SK-N-SH (cell line): Measurements from ENCODE around the gene KCND3. TPM values are rescaled to one million over a fixed set of nuclear protein-coding genes. Genes with fewer than 3 reads are reported as not detected.

ENCODE experiments used
- CTCF ChIA-PET: fragments of 300-600, 350-600 bp; formaldehyde crosslinking; extraction: SDS; loops from one replicate; lab custom pipeline; 2021; lab: Yijun Ruan, JAX
- POLR2A ChIA-PET: fragments of 350-600 bp; sonication (Branson Sonifier 250); formaldehyde crosslinking; extraction: SDS; loops from one replicate; lab custom pipeline; 2020; ENCODE audit warnings: antibody characterized with exemption, inconsistent platforms; lab: Yijun Ruan, JAX
- DNase-seq: peaks from one replicate; pipeline ENCODE4 v3.0.0; 2012
- H2AFZ ChIP-seq: fragments of 200-600 bp; sonication (generic); 2 replicates; pipeline ENCODE4 v1.8.1; 2016; ENCODE audit warnings: antibody characterized with exemption, mild to moderate bottlenecking, low read depth
- H3F3A ChIP-seq: fragments of 200-600 bp; sonication (generic); replicated peaks from 2 replicates; pipeline ENCODE3; 2016; ENCODE audit warnings: antibody characterized with exemption, mild to moderate bottlenecking; ENCODE audit not compliant: insufficient read depth
- H3K27ac ChIP-seq, 2 experiments: fragments of 200-500 bp in 1 of 2; fragments of 200-600 bp in 1 of 2; sonication (Bioruptor generic) in 1 of 2; sonication (generic), shearing (Covaris generic) in 1 of 2; 2 replicates each; pipeline versions ENCODE4 v1.5.1 to v1.6.1; 2014 to 2016; ENCODE audit warnings: low read depth in 2 of 2, inconsistent platforms in 1 of 2, low read length in 1 of 2, mild to moderate bottlenecking in 1 of 2, mixed read lengths in 1 of 2
- H3K27me3 ChIP-seq: fragments of 200-600 bp; sonication (generic), shearing (Covaris generic); 2 replicates; pipeline ENCODE4 v1.6.1; 2016; ENCODE audit warnings: mixed run types; ENCODE audit not compliant: insufficient read depth
- H3K36me3 ChIP-seq, 2 experiments: fragments of 200-500 bp in 1 of 2; fragments of 200-600 bp in 1 of 2; sonication (Bioruptor generic) in 1 of 2; sonication (generic) in 1 of 2; replicated peaks in 1 of 2; 2 replicates each; pipeline versions ENCODE3 to v1.5.1; 2014 to 2016; ENCODE audit warnings: low read length in 1 of 2, mild to moderate bottlenecking in 1 of 2; ENCODE audit not compliant: insufficient read depth in 2 of 2, control insufficient read depth in 1 of 2
- H3K4me1 ChIP-seq, 2 experiments: fragments of 200-500 bp in 1 of 2; fragments of 200-600 bp in 1 of 2; sonication (Bioruptor generic) in 1 of 2; sonication (generic), shearing (Covaris generic) in 1 of 2; 2 replicates each; pipeline versions ENCODE4 v1.5.1 to v1.6.1; 2014 to 2016; ENCODE audit warnings: low read depth in 1 of 2, low read length in 1 of 2, mixed run types in 1 of 2; ENCODE audit not compliant: insufficient read depth in 2 of 2, control insufficient read depth in 1 of 2
- H3K4me2 ChIP-seq: fragments of 200-600 bp; sonication (generic), shearing (Covaris generic); 2 replicates; pipeline ENCODE4 v1.6.1; 2017; ENCODE audit warnings: mixed run types
- H3K4me3 ChIP-seq, 2 experiments: fragments of 200-500 bp in 1 of 2; fragments of 200-600 bp in 1 of 2; sonication (Bioruptor generic) in 1 of 2; sonication (generic), shearing (Covaris generic) in 1 of 2; 2 replicates each; pipeline versions ENCODE4 v1.5.1 to v1.8.1; 2014 to 2016; ENCODE audit warnings: low read depth in 2 of 2, inconsistent platforms in 1 of 2, low read length in 1 of 2, mild to moderate bottlenecking in 1 of 2, mixed read lengths in 1 of 2, moderate library complexity in 1 of 2
- H3K79me2 ChIP-seq: fragments of 200-600 bp; sonication (generic); 2 replicates; pipeline ENCODE4 v1.8.1; 2017; ENCODE audit warnings: mild to moderate bottlenecking; ENCODE audit not compliant: insufficient read depth
- H3K9ac ChIP-seq: fragments of 200-600 bp; sonication (generic); 2 replicates; pipeline ENCODE4 v1.6.1; 2017; ENCODE audit warnings: mixed run types
- H3K9me2 ChIP-seq: fragments of 200-600 bp; sonication (generic); 2 replicates; pipeline ENCODE4 v1.6.1; 2017; ENCODE audit warnings: mixed run types
- H3K9me3 ChIP-seq: fragments of 200-600 bp; sonication (generic); 2 replicates; pipeline ENCODE4 v1.6.1; 2017; ENCODE audit warnings: mixed run types, mild to moderate bottlenecking, moderate library complexity
- H4K20me1 ChIP-seq: fragments of 200-600 bp; sonication (generic); 2 replicates; pipeline ENCODE4 v1.6.1; 2017; ENCODE audit warnings: mild to moderate bottlenecking, mixed run types; ENCODE audit not compliant: insufficient read depth
- EP300 ChIP-seq, 2 experiments: IDR thresholded peaks; 2 replicates each; pipeline versions ENCODE4 v1.4.0 to v1.6.1; 2012; ENCODE audit warnings: borderline replicate concordance in 1 of 2, low read depth in 1 of 2, low read length in 1 of 2
- FOSL2 ChIP-seq: IDR thresholded peaks from 2 replicates; pipeline ENCODE4 v1.4.0; 2012; ENCODE audit warnings: low read depth, mild to moderate bottlenecking, moderate library complexity, borderline replicate concordance
- FOXM1 ChIP-seq: IDR thresholded peaks from 2 replicates; pipeline ENCODE4 v1.4.0; 2012; ENCODE audit warnings: low read depth, mild to moderate bottlenecking
- MXI1 ChIP-seq: IDR thresholded peaks from 2 replicates; pipeline ENCODE4 v1.6.1; 2012; ENCODE audit warnings: mild to moderate bottlenecking, low read depth, low read length, improper control_type of control experiment
- POLR2AphosphoS5 ChIP-seq: IDR thresholded peaks from 2 replicates; pipeline ENCODE4 v1.6.1; 2012; ENCODE audit warnings: low read depth, low read length
- RAD21 ChIP-seq: IDR thresholded peaks from 2 replicates; pipeline ENCODE4 v1.6.1; 2012; ENCODE audit warnings: mild to moderate bottlenecking, low read length
- RXRA ChIP-seq: IDR thresholded peaks from 2 replicates; pipeline ENCODE4 v1.4.0; 2012; ENCODE audit warnings: low read depth, mild to moderate bottlenecking, borderline replicate concordance
- SIN3A ChIP-seq: IDR thresholded peaks from 2 replicates; pipeline ENCODE4 v1.6.1; 2012; ENCODE audit warnings: low read depth, mild to moderate bottlenecking, low read length, moderate library complexity, borderline replicate concordance
- TCF12 ChIP-seq: IDR thresholded peaks from 2 replicates; pipeline ENCODE4 v1.4.0; 2012
- WGBS: methylation state at CpG from one replicate; pipeline ENCODE4 v1.1.6; 2017; ENCODE audit warnings: low lambda C conversion rate; 5-methylcytosine and 5-hydroxymethylcytosine counted together
- polyA plus RNA-seq, 3 experiments: library from polyadenylated mRNA; depleted of rRNA; stranded (reverse); fragments of >200 nt; gene quantifications; 2 replicates each; pipeline ENCODE4 v1.2.3, GENCODE V29; 2012
- TF ChIP-seq, protein P1 (sequence below): fragments of 150-350 bp; IDR thresholded peaks from 2 replicates; pipeline ENCODE4 v1.6.1; 2017; ENCODE audit warnings: antibody characterized with exemption, low read length, low read depth, borderline replicate concordance
- TF ChIP-seq, protein P2 (sequence below): fragments of 200-600 bp; sonication (generic); IDR thresholded peaks from 2 replicates; pipeline ENCODE4 v1.6.1; 2017; ENCODE audit warnings: antibody characterized with exemption, mild to moderate bottlenecking, moderate library complexity
- TF ChIP-seq, protein P3 (sequence below): fragments of 150-350 bp; IDR thresholded peaks from 2 replicates; pipeline ENCODE4 v1.6.1; 2016; ENCODE audit warnings: mild to moderate bottlenecking, low read depth, low read length
- TF ChIP-seq, protein P4 (sequence below): IDR thresholded peaks from 2 replicates; pipeline ENCODE4; 2012

KCND3 gene
- polyA plus RNA-seq, 1 of the 3 experiments (the other 2 are of a cell fraction), result not detected

DNA sequence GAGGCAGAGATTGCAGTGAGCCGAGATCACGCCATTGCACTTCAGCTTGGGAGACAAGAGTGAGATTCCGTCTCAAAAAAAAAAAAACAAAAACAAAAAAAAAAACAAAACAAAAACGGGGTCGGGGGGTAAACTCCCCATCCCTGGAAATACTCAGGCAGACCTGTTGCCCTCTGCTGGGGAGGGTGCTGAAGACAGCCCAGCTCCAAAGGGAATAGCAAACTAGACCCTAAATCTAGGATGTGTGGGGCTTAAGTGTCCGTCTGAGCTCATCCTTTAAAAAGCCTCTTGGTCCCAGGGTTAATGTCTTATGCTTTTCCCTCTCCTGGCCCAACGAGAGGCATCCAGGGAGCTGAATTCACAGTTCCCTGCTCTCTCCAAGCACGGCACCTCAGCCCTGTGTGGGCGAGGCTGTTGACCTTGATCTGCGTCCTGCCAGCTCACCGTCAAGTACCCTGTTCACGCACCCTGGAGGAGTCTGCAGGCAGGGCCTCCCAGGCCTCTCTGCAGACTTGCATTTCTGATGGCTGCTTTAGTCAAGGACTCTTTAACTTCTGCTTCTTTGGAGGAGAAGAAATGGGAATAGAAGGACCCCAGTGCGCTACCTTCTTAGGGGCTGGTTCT is 22.3 kb downstream of the KCND3 start:
- H3K79me2 ChIP-seq, result no peaks in the 10 kb centered on the region
- no peaks in the 10 kb centered on the region for H4K20me1 ChIP-seq
- no peak overlapping the region for H3K4me2 ChIP-seq
- H3F3A ChIP-seq, result no peaks in the 10 kb centered on the region
- TF ChIP-seq SIN3A (no peak), FOSL2 (no peak), POLR2AphosphoS5 (no peak), TCF12 (no peak), FOXM1 (no peak), EP300 (IDR thresholded peaks at IDR 0.05; ENCODE audit: borderline replicate concordance in 1 of 2, low read depth in 1 of 2, low read length in 1 of 2) (no peak), RXRA (no peak), MXI1 (no peak), RAD21 (no peak)
- TF ChIP-seq, protein P1, sequence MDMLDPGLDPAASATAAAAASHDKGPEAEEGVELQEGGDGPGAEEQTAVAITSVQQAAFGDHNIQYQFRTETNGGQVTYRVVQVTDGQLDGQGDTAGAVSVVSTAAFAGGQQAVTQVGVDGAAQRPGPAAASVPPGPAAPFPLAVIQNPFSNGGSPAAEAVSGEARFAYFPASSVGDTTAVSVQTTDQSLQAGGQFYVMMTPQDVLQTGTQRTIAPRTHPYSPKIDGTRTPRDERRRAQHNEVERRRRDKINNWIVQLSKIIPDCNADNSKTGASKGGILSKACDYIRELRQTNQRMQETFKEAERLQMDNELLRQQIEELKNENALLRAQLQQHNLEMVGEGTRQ, result no peak
- TF ChIP-seq, protein P2, sequence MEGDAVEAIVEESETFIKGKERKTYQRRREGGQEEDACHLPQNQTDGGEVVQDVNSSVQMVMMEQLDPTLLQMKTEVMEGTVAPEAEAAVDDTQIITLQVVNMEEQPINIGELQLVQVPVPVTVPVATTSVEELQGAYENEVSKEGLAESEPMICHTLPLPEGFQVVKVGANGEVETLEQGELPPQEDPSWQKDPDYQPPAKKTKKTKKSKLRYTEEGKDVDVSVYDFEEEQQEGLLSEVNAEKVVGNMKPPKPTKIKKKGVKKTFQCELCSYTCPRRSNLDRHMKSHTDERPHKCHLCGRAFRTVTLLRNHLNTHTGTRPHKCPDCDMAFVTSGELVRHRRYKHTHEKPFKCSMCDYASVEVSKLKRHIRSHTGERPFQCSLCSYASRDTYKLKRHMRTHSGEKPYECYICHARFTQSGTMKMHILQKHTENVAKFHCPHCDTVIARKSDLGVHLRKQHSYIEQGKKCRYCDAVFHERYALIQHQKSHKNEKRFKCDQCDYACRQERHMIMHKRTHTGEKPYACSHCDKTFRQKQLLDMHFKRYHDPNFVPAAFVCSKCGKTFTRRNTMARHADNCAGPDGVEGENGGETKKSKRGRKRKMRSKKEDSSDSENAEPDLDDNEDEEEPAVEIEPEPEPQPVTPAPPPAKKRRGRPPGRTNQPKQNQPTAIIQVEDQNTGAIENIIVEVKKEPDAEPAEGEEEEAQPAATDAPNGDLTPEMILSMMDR, result no peak
- TF ChIP-seq, protein P3, sequence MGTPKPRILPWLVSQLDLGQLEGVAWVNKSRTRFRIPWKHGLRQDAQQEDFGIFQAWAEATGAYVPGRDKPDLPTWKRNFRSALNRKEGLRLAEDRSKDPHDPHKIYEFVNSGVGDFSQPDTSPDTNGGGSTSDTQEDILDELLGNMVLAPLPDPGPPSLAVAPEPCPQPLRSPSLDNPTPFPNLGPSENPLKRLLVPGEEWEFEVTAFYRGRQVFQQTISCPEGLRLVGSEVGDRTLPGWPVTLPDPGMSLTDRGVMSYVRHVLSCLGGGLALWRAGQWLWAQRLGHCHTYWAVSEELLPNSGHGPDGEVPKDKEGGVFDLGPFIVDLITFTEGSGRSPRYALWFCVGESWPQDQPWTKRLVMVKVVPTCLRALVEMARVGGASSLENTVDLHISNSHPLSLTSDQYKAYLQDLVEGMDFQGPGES, result no peak
- TF ChIP-seq, protein P4, sequence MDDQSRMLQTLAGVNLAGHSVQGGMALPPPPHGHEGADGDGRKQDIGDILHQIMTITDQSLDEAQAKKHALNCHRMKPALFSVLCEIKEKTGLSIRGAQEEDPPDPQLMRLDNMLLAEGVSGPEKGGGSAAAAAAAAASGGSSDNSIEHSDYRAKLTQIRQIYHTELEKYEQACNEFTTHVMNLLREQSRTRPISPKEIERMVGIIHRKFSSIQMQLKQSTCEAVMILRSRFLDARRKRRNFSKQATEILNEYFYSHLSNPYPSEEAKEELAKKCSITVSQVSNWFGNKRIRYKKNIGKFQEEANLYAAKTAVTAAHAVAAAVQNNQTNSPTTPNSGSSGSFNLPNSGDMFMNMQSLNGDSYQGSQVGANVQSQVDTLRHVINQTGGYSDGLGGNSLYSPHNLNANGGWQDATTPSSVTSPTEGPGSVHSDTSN, result no peak
- no peak overlapping the region for H3K27ac ChIP-seq
- DNase-seq, result no peak
- no peaks in the 10 kb centered on the region for H3K9me2 ChIP-seq
- ChIA-PET POLR2A (no interaction called here), CTCF (interaction anchor here (0.9 to 1.5 kb wide), 2 partner anchors 13 to 22 kb away, joined by 3 read pairs; partner anchors contain the start of gene KCND3)
- no peaks in the 10 kb centered on the region for H3K4me1 ChIP-seq
- H3K9ac ChIP-seq, result no peak overlapping the region
- no peaks in the 10 kb centered on the region; the same call in 1 of the 2 replicates for H3K27me3 ChIP-seq
- no peaks in the 10 kb centered on the region for H3K36me3 ChIP-seq
- H3K9me3 ChIP-seq, result no peaks in the 10 kb centered on the region
- H2AFZ ChIP-seq, result no peak overlapping the region
- H3K4me3 ChIP-seq, result no peak overlapping the region
- 49% methylated on average over 7 of the region's 13 CpGs for WGBS
